Natural killer cell (primary cell): ENCODE results near the gene ICAM2. TPM values are rescaled to one million over a fixed set of nuclear protein-coding genes. Genes with fewer than 3 reads are reported as not detected.
A peak's percentile ranks its signal among the peaks of the same experiment; 100 is the strongest.

ENCODE experiments used
- ATAC-seq, 3 donors: fragments of 150-1000 bp in 2 of 3; fragments of 200-7000 bp in 1 of 3; cut with Tn5 transposase; 1 replicate in 1 of 3; 2 replicates in 2 of 3; pipeline ENCODE4 v1.10.0; 2021; ENCODE audit warnings: mild to moderate bottlenecking in 2 of 3, moderate library complexity in 2 of 3
- DNase-seq, 2 donors: peaks; one replicate each; pipeline versions ENCODE4 v3.0.0 to v3.0.0-alpha.2; 2013 to 2021; ENCODE audit warnings: mixed read lengths in 1 of 2
- H3K27ac ChIP-seq: one replicate; pipeline ENCODE4 v1.5.1; 2013; ENCODE audit warnings: mild to moderate bottlenecking, low read length
- H3K27me3 ChIP-seq: one replicate; pipeline ENCODE4 v1.6.1; 2013; ENCODE audit warnings: low read length; ENCODE audit not compliant: control insufficient read depth, insufficient read depth
- H3K36me3 ChIP-seq: one replicate; pipeline ENCODE4 v1.6.1; 2013; ENCODE audit warnings: low read length; ENCODE audit not compliant: control insufficient read depth, insufficient read depth
- H3K4me1 ChIP-seq: one replicate; pipeline ENCODE4 v1.6.1; 2013; ENCODE audit warnings: low read length; ENCODE audit not compliant: control insufficient read depth, insufficient read depth
- H3K4me3 ChIP-seq: one replicate; pipeline ENCODE4 v1.5.1; 2013; ENCODE audit warnings: low read length
- H3K9me3 ChIP-seq: one replicate; pipeline ENCODE4 v1.6.1; 2013; ENCODE audit warnings: low read length; ENCODE audit not compliant: control insufficient read depth, insufficient read depth
- H3K27ac Mint-ChIP-seq, 2 donors: one replicate each; pipeline ENCODE4 v1.8.0; 2022; ENCODE audit warnings: mild to moderate bottlenecking in 2 of 2, mixed read lengths in 2 of 2, moderate library complexity in 1 of 2
- H3K27me3 Mint-ChIP-seq, 2 donors: one replicate each; pipeline ENCODE4 v1.8.0; 2022; ENCODE audit warnings: low read depth in 2 of 2, mixed read lengths in 2 of 2
- H3K36me3 Mint-ChIP-seq: one replicate; pipeline ENCODE4 v1.8.0; 2022; ENCODE audit warnings: mixed read lengths
- H3K4me1 Mint-ChIP-seq, 2 donors: one replicate each; pipeline ENCODE4 v1.8.0; 2022; ENCODE audit warnings: mixed read lengths in 2 of 2
- H3K4me3 Mint-ChIP-seq: one replicate; pipeline ENCODE4 v1.8.0; 2022; ENCODE audit warnings: mild to moderate bottlenecking, moderate library complexity, mixed read lengths
- H3K9me3 Mint-ChIP-seq, 2 donors: one replicate each; pipeline ENCODE4 v1.8.0; 2022; ENCODE audit warnings: mixed read lengths in 2 of 2
- CTCF ChIP-seq: fragments of 200-600 bp; IDR thresholded peaks from one replicate; pipeline ENCODE4 v1.8.0; 2022; ENCODE audit warnings: antibody characterized with exemption
- WGBS: methylation state at CpG from one replicate; pipeline ENCODE4 v1.1.7; 2013; ENCODE audit warnings: missing lambda C conversion rate; ENCODE audit not compliant: insufficient coverage; 5-methylcytosine and 5-hydroxymethylcytosine counted together
- intact Hi-C: fragments of 100-400 bp; cut with micrococcal nuclease; formaldehyde crosslinking; loops from one replicate; pipeline ENCODE4 v1.14.2; 2022
- total RNA-seq, 4 donors: library from RNA; stranded (reverse); fragments of 120-200 nt in 1 of 4; gene quantifications; one replicate each; pipeline versions ENCODE4 v1.2.3 to v1.2.4, GENCODE V29; 2013 to 2022

Gene ICAM2
- total RNA-seq, 3 donors from 2014 or later (not counting 1 experiment from before 2014, with no cell fraction given), result 73.2 to 91.0 (median 78.0) TPM

- Mint-ChIP-seq H3K9me3 (peaks cover 0 to 3% of the 10 kb centered on the region in 2 donors), H3K27ac (peak overlapping the region; percentile 53 to 78), H3K27me3 (no peaks in the 10 kb centered on the region), H3K4me1 (peaks cover 43 to 44% of the 10 kb centered on the region in 2 donors), H3K36me3 (peaks cover 9% of the 10 kb centered on the region), H3K4me3 (no peak overlapping the region)
- WGBS, result 61% methylated on average over 12 of the region's 12 CpGs
- Histone ChIP-seq H3K4me1 (peaks cover 44% of the 10 kb centered on the region), H3K9me3 (no peaks in the 10 kb centered on the region), H3K36me3 (peaks cover 69% of the 10 kb centered on the region), H3K4me3 (no peak overlapping the region), H3K27ac (peak overlapping the region; percentile 45), H3K27me3 (no peaks in the 10 kb centered on the region)
- no peak for TF ChIP-seq CTCF
- ATAC-seq, result peak in 2 of 3 donors; percentile 15 to 25
- peak in 1 of 2 donors; percentile 27 for DNase-seq
- intact Hi-C loops, result no loop called here
Measured at GRCh38 chr17:64056269-64057005, 36.0 kb upstream of the ICAM2 start.

GRCh38 chr17:64055183-64056142 lies 35.0 kb upstream of the ICAM2 start:
- H3K27me3 ChIP-seq, result no peaks in the 10 kb centered on the region
- Mint-ChIP-seq H3K4me3 (no peak overlapping the region), H3K4me1 (peaks cover 43 to 44% of the 10 kb centered on the region in 2 donors), H3K27ac (peak overlapping the region; percentile 68 to 69), H3K27me3 (no peaks in the 10 kb centered on the region), H3K9me3 (peaks cover 0 to 3% of the 10 kb centered on the region in 2 donors), H3K36me3 (peaks cover 9% of the 10 kb centered on the region)
- H3K27ac ChIP-seq, result peak overlapping the region; percentile 45
- peaks cover 67% of the 10 kb centered on the region for H3K36me3 ChIP-seq
- TF ChIP-seq CTCF, result no peak
- ATAC-seq (no peak), DNase-seq (no peak)
- intact Hi-C loops, result no loop called here
- WGBS, result 97% methylated on average over 22 of the region's 22 CpGs
- no peak overlapping the region for H3K4me3 ChIP-seq
- H3K9me3 ChIP-seq, result no peaks in the 10 kb centered on the region
- peaks cover 40% of the 10 kb centered on the region for H3K4me1 ChIP-seq

- no peaks in the 10 kb centered on the region for H3K9me3 Mint-ChIP-seq
- H3K36me3 Mint-ChIP-seq, result peaks cover 9% of the 10 kb centered on the region
Measured at GRCh38 chr17:64054304-64054703, 33.9 kb upstream of the ICAM2 start.

More at GRCh38 chr17:64054304-64054703, 33.9 kb upstream of the ICAM2 start:
- H3K36me3 ChIP-seq, result peaks cover 73% of the 10 kb centered on the region
- peaks cover 40% of the 10 kb centered on the region for H3K4me1 ChIP-seq
- Mint-ChIP-seq H3K27ac (peak overlapping the region in 1 of 2 donors; percentile 68), H3K27me3 (no peaks in the 10 kb centered on the region), H3K4me1 (peaks cover 41 to 44% of the 10 kb centered on the region in 2 donors), H3K4me3 (no peak overlapping the region)
- 98% methylated on average over 21 of the region's 21 CpGs for WGBS
- DNase-seq (no peak), ATAC-seq (no peak)
- H3K27me3 ChIP-seq, result no peaks in the 10 kb centered on the region
- no peaks in the 10 kb centered on the region for H3K9me3 ChIP-seq
- intact Hi-C loops, result loop anchor here (5.0 kb wide), 1 partner anchor 38 kb away; no protein-coding TSS in a partner anchor
- H3K27ac ChIP-seq, result no peak overlapping the region
- TF ChIP-seq CTCF, result no peak
- H3K4me3 ChIP-seq, result no peak overlapping the region
